ENCODE data around the gene DISC1. TPM values are rescaled to one million over a fixed set of nuclear protein-coding genes. Genes with fewer than 3 reads are reported as not detected.

Gene DISC1
- total and polyA plus RNA-seq, 2 of the 13 experiments (the other 11 are each of a cell fraction or from before 2014, with no cell fraction given) = 4.2 to 4.6 TPM

DNA sequence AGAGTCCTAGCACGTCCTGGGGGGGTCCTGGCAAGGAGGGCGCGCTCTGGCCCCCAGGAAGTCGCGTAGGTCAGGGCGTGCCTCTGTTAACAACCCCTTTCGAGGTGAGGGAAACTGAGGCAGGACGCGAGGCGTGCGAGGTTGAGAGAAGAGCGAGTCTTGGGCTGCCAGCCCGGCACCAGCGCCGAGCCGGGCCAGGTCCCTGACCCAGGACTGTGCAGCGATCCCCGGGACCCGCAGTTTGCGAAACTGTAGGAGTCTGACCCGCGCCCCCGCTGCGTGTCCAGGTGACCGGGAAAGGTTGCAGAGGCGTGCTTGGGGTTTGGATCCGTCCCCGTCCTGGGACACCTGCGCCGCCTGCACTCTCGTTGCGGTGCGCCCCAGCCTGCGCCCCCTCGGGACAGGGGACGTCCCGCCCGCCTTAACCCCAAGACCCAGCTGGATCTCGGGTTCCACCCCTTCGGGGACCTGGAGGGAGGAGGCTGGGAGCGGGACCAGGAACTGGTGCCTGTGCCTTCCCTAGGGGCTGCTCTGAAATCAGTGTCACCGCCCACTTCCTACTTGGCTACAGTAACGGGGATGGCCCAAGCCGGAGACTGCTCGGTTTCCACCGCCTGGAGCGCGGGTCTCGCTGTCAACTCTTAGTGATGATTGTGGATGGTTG, 493 bp downstream of the DISC1 start (continued):
- TF ChIP-seq ZNF569 (CRISPR knock-in tag; IDR thresholded peaks at IDR 0.05; ENCODE audit: borderline replicate concordance) (no peak), MYC (CRISPR knock-in tag; IDR thresholded peaks at IDR 0.05; ENCODE audit: borderline replicate concordance) (peak; percentile 10; the same call in 1 of the 2 replicates), ZC3H13 (CRISPR knock-in tag; IDR thresholded peaks at IDR 0.05) (no peak), JDP2 (CRISPR knock-in tag; IDR thresholded peaks at IDR 0.05; ENCODE audit: borderline replicate concordance) (no peak), ZNF326 (CRISPR knock-in tag; IDR thresholded peaks at IDR 0.05; ENCODE audit: borderline replicate concordance) (no peak), SAP130 (CRISPR knock-in tag; IDR thresholded peaks at IDR 0.05; ENCODE audit: low read depth) (peak; percentile 78), ZNF501 (CRISPR knock-in tag; IDR thresholded peaks at IDR 0.05) (no peak), ONECUT2 (CRISPR knock-in tag; IDR thresholded peaks at IDR 0.05) (no peak), ZSCAN22 (CRISPR knock-in tag; IDR thresholded peaks at IDR 0.05) (no peak), SNAI1 (CRISPR knock-in tag; IDR thresholded peaks at IDR 0.05; ENCODE audit: borderline replicate concordance) (no peak; the same call in 1 of the 2 replicates), ZNF607 (CRISPR knock-in tag; IDR thresholded peaks at IDR 0.05; ENCODE audit: borderline replicate concordance) (no peak), ATM (IDR thresholded peaks at IDR 0.05; ENCODE audit: borderline replicate concordance) (no peak), GFI1 (CRISPR knock-in tag; IDR thresholded peaks at IDR 0.05; ENCODE audit: borderline replicate concordance) (0 out of 2 replicates have a peak, but pooled peaks have one; percentile 34), SSRP1 (CRISPR knock-in tag; IDR thresholded peaks at IDR 0.05) (0 out of 2 replicates have a peak, but pooled peaks have one; percentile 70), AGO2 (optimal IDR thresholded peaks at IDR 0.05; ENCODE audit: low read depth, low read length) (peak; percentile 87), RFXAP (CRISPR knock-in tag; IDR thresholded peaks at IDR 0.05; ENCODE audit: borderline replicate concordance) (0 out of 2 replicates have a peak, but pooled peaks have one; percentile 52), CC2D1A (CRISPR knock-in tag; IDR thresholded peaks at IDR 0.05) (no peak), SRF (IDR thresholded peaks at IDR 0.05; ENCODE audit: low read depth, low read length) (no peak), HOXA7 (CRISPR knock-in tag; IDR thresholded peaks at IDR 0.05) (no peak)
- TF ChIP-seq, protein P1, sequence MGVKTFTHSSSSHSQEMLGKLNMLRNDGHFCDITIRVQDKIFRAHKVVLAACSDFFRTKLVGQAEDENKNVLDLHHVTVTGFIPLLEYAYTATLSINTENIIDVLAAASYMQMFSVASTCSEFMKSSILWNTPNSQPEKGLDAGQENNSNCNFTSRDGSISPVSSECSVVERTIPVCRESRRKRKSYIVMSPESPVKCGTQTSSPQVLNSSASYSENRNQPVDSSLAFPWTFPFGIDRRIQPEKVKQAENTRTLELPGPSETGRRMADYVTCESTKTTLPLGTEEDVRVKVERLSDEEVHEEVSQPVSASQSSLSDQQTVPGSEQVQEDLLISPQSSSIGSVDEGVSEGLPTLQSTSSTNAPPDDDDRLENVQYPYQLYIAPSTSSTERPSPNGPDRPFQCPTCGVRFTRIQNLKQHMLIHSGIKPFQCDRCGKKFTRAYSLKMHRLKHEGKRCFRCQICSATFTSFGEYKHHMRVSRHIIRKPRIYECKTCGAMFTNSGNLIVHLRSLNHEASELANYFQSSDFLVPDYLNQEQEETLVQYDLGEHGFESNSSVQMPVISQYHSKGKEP (CRISPR knock-in tag; IDR thresholded peaks at IDR 0.05) = no peak
- TF ChIP-seq, protein P2, sequence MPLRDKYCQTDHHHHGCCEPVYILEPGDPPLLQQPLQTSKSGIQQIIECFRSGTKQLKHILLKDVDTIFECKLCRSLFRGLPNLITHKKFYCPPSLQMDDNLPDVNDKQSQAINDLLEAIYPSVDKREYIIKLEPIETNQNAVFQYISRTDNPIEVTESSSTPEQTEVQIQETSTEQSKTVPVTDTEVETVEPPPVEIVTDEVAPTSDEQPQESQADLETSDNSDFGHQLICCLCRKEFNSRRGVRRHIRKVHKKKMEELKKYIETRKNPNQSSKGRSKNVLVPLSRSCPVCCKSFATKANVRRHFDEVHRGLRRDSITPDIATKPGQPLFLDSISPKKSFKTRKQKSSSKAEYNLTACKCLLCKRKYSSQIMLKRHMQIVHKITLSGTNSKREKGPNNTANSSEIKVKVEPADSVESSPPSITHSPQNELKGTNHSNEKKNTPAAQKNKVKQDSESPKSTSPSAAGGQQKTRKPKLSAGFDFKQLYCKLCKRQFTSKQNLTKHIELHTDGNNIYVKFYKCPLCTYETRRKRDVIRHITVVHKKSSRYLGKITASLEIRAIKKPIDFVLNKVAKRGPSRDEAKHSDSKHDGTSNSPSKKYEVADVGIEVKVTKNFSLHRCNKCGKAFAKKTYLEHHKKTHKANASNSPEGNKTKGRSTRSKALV (CRISPR knock-in tag; IDR thresholded peaks at IDR 0.05) = peak; percentile 74
- TF ChIP-seq, protein P3, sequence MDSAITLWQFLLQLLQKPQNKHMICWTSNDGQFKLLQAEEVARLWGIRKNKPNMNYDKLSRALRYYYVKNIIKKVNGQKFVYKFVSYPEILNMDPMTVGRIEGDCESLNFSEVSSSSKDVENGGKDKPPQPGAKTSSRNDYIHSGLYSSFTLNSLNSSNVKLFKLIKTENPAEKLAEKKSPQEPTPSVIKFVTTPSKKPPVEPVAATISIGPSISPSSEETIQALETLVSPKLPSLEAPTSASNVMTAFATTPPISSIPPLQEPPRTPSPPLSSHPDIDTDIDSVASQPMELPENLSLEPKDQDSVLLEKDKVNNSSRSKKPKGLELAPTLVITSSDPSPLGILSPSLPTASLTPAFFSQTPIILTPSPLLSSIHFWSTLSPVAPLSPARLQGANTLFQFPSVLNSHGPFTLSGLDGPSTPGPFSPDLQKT (CRISPR knock-in tag; IDR thresholded peaks at IDR 0.05; ENCODE audit: borderline replicate concordance) = no peak
- TF ChIP-seq, protein P4, sequence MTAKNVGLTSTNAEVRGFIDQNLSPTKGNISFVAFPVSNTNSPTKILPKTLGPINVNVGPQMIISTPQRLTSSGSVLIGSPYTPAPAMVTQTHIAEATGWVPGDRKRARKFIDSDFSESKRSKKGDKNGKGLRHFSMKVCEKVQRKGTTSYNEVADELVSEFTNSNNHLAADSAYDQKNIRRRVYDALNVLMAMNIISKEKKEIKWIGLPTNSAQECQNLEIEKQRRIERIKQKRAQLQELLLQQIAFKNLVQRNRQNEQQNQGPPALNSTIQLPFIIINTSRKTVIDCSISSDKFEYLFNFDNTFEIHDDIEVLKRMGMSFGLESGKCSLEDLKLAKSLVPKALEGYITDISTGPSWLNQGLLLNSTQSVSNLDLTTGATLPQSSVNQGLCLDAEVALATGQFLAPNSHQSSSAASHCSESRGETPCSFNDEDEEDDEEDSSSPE (CRISPR knock-in tag; IDR thresholded peaks at IDR 0.05) = no peak
